ENCODE results near the gene TLE3.

Gene TLE3

DNA sequence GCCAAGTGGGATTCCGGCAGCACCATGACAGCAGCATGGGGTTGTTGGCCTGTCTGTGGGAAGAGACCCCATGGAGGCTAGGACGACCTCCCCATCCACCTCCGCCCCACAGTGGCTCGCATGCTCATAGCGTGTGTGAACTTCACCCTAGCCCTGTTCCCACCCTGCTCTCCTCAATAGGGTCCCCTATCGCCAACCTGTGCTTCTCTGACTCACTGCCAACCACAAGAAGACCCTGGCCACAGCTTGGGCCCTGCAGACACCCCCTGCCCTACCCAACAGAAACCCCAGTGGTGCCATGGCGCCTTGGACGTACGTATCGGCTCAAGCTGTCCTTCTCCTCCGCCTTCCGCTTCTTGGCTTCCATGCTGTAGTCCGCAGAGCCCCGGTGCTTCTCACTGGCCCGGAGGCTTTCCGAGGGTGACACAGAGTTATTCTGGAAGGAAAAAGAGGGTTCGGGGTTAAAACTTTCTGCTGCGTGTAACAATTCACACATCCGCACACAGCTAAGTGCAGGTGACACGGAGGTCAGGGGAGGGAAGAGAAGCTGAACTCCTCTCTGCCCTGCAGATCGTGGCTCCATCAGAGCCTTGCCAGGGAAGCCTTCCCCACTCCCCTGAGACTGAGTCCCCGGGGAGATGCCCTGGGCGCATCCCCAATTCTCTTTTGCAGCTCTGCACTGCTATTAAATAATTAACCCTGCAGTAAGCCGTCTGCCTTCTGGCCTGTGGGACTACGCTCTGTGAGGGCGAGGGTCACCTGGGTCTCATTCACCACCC lies 37.3 kb downstream of the TLE3 start:
- Histone ChIP-seq H3K9me3 (ENCODE audit: control insufficient read depth in 5 of 5, low read length in 5 of 5) (no peaks in the 10 kb centered on the region), H3K27ac (ENCODE audit: low read depth, low read length) (no peak overlapping the region), H3K9ac (ENCODE audit: low read length in 5 of 5) (no peak overlapping the region), H3K4me1 (ENCODE audit: control insufficient read depth in 5 of 5, insufficient read depth in 5 of 5, low read length in 5 of 5) (peaks cover 0 to 49% (median 38%) of the 10 kb centered on the region in 5 donors), H3K27me3 (ENCODE audit: control insufficient read depth in 5 of 5, insufficient read depth in 4 of 5, low read length in 5 of 5) (no peaks in the 10 kb centered on the region), H3K36me3 (ENCODE audit: control insufficient read depth in 5 of 5, insufficient read depth in 5 of 5, low read length in 5 of 5) (peaks cover 0 to 95% (median 81%) of the 10 kb centered on the region in 5 donors), H3K4me3 (ENCODE audit: low read depth in 1 of 5, low read length in 5 of 5) (no peak overlapping the region)

DNA sequence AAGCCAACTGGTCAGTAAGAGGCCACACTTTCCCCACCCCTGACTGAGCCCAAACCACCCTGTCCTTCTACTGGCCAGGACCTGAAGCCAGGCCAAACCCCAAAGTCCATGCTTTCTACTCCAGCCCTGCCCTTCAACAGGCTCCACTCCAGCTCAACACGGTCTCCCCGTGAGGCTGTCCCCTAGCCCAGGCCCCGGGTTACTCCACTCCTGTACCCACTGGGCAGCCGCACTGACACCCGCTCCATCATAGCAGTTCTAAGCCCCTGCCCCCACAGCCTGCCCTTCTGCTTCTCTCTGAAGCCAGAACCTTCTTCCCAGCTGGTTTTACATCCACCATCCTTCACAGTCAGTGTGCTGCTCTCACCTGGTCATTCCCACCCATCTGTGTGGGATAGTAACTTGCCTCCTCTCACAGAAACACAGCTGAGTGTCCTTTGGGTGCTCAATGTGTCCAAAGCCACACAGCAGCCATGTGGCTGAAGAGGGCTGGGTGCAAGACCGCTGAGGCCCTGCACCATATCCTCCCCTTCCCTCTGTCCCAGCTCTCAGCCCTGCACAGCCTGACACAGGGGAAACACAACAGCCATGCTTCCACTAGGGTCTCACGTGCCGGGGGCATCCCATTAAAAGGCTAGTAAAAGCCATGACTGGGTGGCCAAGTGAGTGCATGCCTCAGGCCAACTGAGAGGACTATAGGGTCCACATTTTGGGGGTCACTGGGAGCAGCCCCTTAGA lies 38.1 kb downstream of the TLE3 start:
- Histone ChIP-seq H3K4me1 (ENCODE audit: control insufficient read depth in 5 of 5, insufficient read depth in 5 of 5, low read length in 5 of 5) (peaks cover 0 to 41% (median 31%) of the 10 kb centered on the region in 5 donors), H3K36me3 (ENCODE audit: control insufficient read depth in 5 of 5, insufficient read depth in 5 of 5, low read length in 5 of 5) (peaks cover 0 to 95% (median 83%) of the 10 kb centered on the region in 5 donors), H3K9me3 (ENCODE audit: control insufficient read depth in 5 of 5, low read length in 5 of 5) (no peaks in the 10 kb centered on the region), H3K9ac (ENCODE audit: low read length in 5 of 5) (no peak overlapping the region), H3K27me3 (ENCODE audit: control insufficient read depth in 5 of 5, insufficient read depth in 4 of 5, low read length in 5 of 5) (no peaks in the 10 kb centered on the region), H3K4me3 (ENCODE audit: low read depth in 1 of 5, low read length in 5 of 5) (no peak overlapping the region), H3K27ac (ENCODE audit: low read depth, low read length) (no peak overlapping the region)

DNA sequence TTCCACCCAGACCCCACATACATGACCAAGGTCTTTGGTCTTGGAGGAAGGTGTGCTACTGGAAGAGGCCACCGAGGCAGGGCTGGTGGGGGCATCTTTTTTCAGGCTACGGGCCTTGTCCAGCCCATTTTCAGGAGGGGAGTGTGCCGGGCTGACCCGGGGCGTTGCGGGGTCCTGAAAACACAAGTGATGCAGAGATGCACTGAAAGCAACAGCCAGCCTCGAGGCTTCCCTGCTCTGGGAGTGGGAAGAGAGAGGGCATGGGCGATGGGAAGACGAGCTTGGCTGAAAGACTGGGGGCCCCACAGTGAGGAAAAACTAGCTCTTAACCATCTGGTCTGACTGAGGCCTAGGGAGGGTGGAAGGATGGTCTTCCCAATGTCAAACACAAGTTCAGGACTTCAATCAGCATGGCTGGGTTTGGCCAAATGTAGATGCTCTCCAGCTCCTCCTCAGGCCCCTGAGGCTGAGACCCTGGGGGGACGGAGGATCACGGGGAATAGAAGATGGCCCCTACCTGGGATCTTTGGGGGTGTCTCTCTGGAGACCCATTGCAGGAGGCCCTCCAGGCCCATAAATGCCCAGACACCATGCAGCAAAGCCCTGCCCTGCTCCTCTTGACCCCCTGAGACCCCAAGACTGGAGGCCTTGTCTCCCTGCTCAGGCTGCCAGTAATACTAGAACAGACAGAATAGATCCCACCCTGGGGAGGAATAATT lies 38.9 kb downstream of the TLE3 start:
- no peak overlapping the region for H3K9ac ChIP-seq (ENCODE audit: low read length in 5 of 5)
- H3K27me3 ChIP-seq (ENCODE audit: control insufficient read depth in 5 of 5, insufficient read depth in 4 of 5, low read length in 5 of 5) = no peaks in the 10 kb centered on the region
- peaks cover 0 to 40% (median 28%) of the 10 kb centered on the region in 5 donors for H3K4me1 ChIP-seq (ENCODE audit: control insufficient read depth in 5 of 5, insufficient read depth in 5 of 5, low read length in 5 of 5)

DNA sequence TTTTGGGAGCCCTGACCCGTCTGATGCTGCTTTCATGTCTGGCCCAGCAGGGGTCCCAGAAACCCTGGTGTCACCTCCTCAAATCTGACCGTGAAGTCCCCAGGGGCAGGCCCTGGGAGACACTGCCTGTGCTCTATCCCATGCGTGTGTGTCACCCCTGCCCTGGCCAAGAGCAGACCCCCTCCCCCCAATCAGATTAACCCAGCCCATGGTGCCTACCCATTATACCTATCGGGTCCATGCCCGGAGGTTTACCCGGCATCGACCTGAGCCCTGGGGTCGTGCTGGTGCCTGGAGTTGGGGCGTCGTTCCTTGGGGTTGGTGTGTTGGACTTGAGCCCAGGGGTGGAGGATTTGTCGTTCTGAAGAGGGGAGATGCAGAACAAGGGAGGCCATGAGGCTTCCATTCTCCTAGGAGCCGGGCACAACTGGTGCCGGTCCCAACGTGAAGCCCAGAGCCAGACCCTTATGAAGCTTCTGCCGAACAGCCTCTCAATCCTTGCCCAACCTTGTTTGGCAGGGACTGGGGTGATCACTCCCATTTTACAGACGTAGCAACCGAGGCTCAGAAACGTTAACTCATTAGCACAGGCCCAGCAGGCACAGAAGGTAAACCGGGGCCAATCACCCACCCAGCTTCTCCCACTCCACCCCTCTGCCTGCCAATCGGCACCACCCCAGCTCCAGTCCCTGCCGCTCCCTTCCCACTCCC lies 39.6 kb downstream of the TLE3 start:
- peaks cover 0 to 40% (median 30%) of the 10 kb centered on the region in 5 donors for H3K4me1 ChIP-seq (ENCODE audit: control insufficient read depth in 5 of 5, insufficient read depth in 5 of 5, low read length in 5 of 5)
- H3K27ac ChIP-seq (ENCODE audit: low read depth, low read length) = no peak overlapping the region
- H3K4me3 ChIP-seq (ENCODE audit: low read depth in 1 of 5, low read length in 5 of 5) = no peak overlapping the region
- no peaks in the 10 kb centered on the region for H3K27me3 ChIP-seq (ENCODE audit: control insufficient read depth in 5 of 5, insufficient read depth in 4 of 5, low read length in 5 of 5)
- peaks cover 0 to 97% (median 89%) of the 10 kb centered on the region in 5 donors for H3K36me3 ChIP-seq (ENCODE audit: control insufficient read depth in 5 of 5, insufficient read depth in 5 of 5, low read length in 5 of 5)
- H3K9me3 ChIP-seq (ENCODE audit: control insufficient read depth in 5 of 5, low read length in 5 of 5) = no peaks in the 10 kb centered on the region
- H3K9ac ChIP-seq (ENCODE audit: low read length in 5 of 5) = no peak overlapping the region

More for the DNA sequence above, 38.9 kb downstream of the TLE3 start:
- no peaks in the 10 kb centered on the region for H3K9me3 ChIP-seq (ENCODE audit: control insufficient read depth in 5 of 5, low read length in 5 of 5)
- peaks cover 0 to 95% (median 89%) of the 10 kb centered on the region in 5 donors for H3K36me3 ChIP-seq (ENCODE audit: control insufficient read depth in 5 of 5, insufficient read depth in 5 of 5, low read length in 5 of 5)
- no peak overlapping the region for H3K4me3 ChIP-seq (ENCODE audit: low read depth in 1 of 5, low read length in 5 of 5)
- H3K27ac ChIP-seq (ENCODE audit: low read depth, low read length) = no peak overlapping the region

DNA sequence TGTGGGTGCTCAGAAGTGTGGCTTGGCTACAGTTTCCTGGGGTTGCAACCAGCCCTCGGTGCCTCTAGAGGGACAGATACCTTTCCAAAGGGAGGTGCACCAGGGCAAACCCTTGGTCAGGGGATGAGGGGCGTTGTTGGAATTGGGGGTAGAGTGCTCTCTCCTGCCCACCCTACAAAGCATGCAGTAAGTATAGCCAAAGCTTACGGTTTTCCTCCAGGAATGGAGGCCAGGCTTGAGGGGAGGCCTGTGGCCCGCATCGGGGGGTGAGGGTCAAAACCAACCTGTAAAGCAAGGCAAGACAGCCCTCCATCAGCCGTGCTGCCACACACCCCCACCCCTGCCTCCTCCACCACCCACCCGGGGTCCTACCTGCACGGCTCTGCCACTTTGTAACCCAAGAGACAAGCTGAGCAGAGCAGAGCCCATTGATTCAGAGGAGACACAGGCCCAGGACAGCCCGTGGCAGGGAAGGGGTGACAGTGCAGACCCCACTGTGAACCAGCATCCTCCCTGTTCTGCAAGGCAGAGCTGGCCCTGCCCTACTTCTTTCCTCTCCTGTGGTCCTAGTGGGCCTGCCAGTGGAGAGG lies 41.5 kb downstream of the TLE3 start:
- Histone ChIP-seq H3K27ac (ENCODE audit: low read depth, low read length) (no peak overlapping the region), H3K9ac (ENCODE audit: low read length in 5 of 5) (no peak overlapping the region), H3K27me3 (ENCODE audit: control insufficient read depth in 5 of 5, insufficient read depth in 4 of 5, low read length in 5 of 5) (no peaks in the 10 kb centered on the region), H3K9me3 (ENCODE audit: control insufficient read depth in 5 of 5, low read length in 5 of 5) (no peaks in the 10 kb centered on the region), H3K4me3 (ENCODE audit: low read depth in 1 of 5, low read length in 5 of 5) (no peak overlapping the region), H3K4me1 (ENCODE audit: control insufficient read depth in 5 of 5, insufficient read depth in 5 of 5, low read length in 5 of 5) (peaks cover 0 to 25% (median 22%) of the 10 kb centered on the region in 5 donors), H3K36me3 (ENCODE audit: control insufficient read depth in 5 of 5, insufficient read depth in 5 of 5, low read length in 5 of 5) (peaks cover 0 to 99% (median 96%) of the 10 kb centered on the region in 5 donors)

DNA sequence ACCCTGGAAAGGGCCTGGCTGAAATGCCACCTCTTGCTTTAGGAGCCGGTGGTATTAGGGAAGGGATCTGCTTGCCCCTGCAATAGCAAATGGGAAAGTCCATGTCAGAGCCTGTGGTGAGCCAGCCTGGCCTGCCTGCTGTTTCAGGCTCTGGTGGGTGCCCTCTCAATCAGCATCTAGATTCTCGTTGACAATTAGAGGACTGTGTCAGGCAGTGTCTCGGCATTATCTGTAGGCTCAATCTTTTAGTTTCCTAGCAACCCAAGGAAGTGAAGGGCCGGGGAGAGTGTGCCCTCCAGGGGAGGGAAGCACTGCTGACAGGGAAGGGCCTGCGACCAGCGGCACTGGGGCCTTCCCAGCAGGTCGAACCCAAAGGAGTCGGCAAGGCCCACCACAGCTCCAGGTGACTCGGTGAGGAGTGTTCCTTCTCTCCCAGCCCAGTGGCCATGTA lies 42.1 kb downstream of the TLE3 start:
- Histone ChIP-seq H3K9ac (ENCODE audit: low read length in 5 of 5) (no peak overlapping the region), H3K9me3 (ENCODE audit: control insufficient read depth in 5 of 5, low read length in 5 of 5) (no peaks in the 10 kb centered on the region), H3K4me3 (ENCODE audit: low read depth in 1 of 5, low read length in 5 of 5) (no peak overlapping the region), H3K27me3 (ENCODE audit: control insufficient read depth in 5 of 5, insufficient read depth in 4 of 5, low read length in 5 of 5) (no peaks in the 10 kb centered on the region), H3K4me1 (ENCODE audit: control insufficient read depth in 5 of 5, insufficient read depth in 5 of 5, low read length in 5 of 5) (peaks cover 0 to 22% (median 19%) of the 10 kb centered on the region in 5 donors), H3K36me3 (ENCODE audit: control insufficient read depth in 5 of 5, insufficient read depth in 5 of 5, low read length in 5 of 5) (peaks cover 0 to 99% (median 96%) of the 10 kb centered on the region in 5 donors), H3K27ac (ENCODE audit: low read depth, low read length) (no peak overlapping the region)

DNA sequence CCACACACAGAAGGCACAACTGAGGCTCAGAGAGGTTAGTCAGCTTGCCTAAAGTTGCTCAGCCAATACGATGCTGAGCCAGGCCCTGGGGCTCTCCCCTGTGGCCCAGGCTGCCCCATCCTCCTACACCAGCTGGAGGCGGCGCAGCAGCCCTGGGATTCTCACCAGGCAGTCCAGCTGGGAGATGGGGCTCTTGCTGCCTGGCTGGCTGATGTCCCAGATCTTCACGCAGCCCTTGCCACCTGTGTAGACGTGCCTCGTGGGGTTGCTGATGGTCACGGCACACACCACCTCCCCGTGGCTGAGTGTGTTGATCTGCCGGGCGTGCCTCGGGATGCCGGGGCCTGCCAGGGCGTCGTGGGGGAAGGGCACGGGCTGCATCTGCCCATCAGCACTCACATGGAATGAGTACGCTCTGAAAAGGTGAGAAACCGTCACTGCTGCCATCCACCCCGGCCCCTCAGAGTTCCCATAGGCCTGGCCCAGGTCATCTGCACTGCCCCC lies 42.8 kb downstream of the TLE3 start:
- Histone ChIP-seq H3K36me3 (ENCODE audit: control insufficient read depth in 5 of 5, insufficient read depth in 5 of 5, low read length in 5 of 5) (peaks cover 0 to 99% (median 96%) of the 10 kb centered on the region in 5 donors), H3K9ac (ENCODE audit: low read length in 5 of 5) (no peak overlapping the region), H3K4me3 (ENCODE audit: low read depth in 1 of 5, low read length in 5 of 5) (no peak overlapping the region), H3K27ac (ENCODE audit: low read depth, low read length) (no peak overlapping the region), H3K4me1 (ENCODE audit: control insufficient read depth in 5 of 5, insufficient read depth in 5 of 5, low read length in 5 of 5) (peaks cover 0 to 22% (median 18%) of the 10 kb centered on the region in 5 donors), H3K9me3 (ENCODE audit: control insufficient read depth in 5 of 5, low read length in 5 of 5) (no peaks in the 10 kb centered on the region), H3K27me3 (ENCODE audit: control insufficient read depth in 5 of 5, insufficient read depth in 4 of 5, low read length in 5 of 5) (no peaks in the 10 kb centered on the region)

DNA sequence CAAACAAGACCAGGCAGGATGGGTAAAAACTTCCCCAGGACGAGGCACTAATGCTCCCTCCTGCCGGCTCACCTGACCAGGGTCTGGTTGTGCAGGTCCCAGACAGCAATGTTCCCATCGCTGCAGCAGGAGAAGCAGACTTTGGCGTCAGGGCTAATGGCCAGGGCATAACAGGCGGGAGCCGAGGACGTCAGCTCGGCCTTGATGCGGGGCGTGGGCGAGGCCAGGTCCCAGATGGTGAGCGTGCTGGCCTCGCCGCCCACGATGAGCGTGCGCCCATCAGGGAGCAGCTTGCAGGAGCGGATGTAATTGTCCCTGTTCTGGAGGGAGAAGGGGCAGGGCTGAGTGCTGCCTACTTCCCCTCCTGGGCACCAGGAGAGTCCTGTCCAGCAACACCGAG lies 43.4 kb downstream of the TLE3 start:
- Histone ChIP-seq H3K27ac (ENCODE audit: low read depth, low read length) (no peak overlapping the region), H3K9me3 (ENCODE audit: control insufficient read depth in 5 of 5, low read length in 5 of 5) (no peaks in the 10 kb centered on the region), H3K4me1 (ENCODE audit: control insufficient read depth in 5 of 5, insufficient read depth in 5 of 5, low read length in 5 of 5) (peaks cover 0 to 22% (median 18%) of the 10 kb centered on the region in 5 donors), H3K4me3 (ENCODE audit: low read depth in 1 of 5, low read length in 5 of 5) (no peak overlapping the region), H3K36me3 (ENCODE audit: control insufficient read depth in 5 of 5, insufficient read depth in 5 of 5, low read length in 5 of 5) (peaks cover 0 to 99% (median 96%) of the 10 kb centered on the region in 5 donors), H3K27me3 (ENCODE audit: control insufficient read depth in 5 of 5, insufficient read depth in 4 of 5, low read length in 5 of 5) (no peaks in the 10 kb centered on the region), H3K9ac (ENCODE audit: low read length in 5 of 5) (no peak overlapping the region)

DNA sequence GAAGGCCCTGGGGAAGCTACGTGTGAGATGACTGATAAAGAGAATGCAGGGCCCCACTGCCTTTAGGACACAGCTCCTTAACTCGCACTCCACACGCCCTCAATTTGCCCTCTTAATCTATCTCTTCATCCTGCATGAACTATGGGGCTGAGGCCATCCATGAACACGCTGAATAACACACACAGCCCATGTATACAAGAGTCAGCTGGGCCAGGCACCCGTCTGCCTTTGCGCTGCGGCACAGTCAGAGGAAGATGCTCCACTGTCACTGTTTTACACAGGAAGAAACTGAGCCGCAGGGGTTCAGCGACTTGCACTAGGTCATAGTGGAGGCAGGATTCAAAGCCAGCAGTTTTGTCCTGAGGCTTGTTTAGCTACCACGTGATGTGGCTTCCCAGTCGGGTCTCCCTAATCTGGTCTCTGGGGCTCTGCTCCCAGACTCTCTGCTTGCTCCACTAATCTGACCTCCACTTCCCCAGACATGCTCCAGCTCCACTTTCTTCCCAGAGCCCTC lies 43.9 kb downstream of the TLE3 start:
- peaks cover 0 to 22% (median 18%) of the 10 kb centered on the region in 5 donors for H3K4me1 ChIP-seq (ENCODE audit: control insufficient read depth in 5 of 5, insufficient read depth in 5 of 5, low read length in 5 of 5)
- no peak overlapping the region for H3K27ac ChIP-seq (ENCODE audit: low read depth, low read length)
- H3K4me3 ChIP-seq (ENCODE audit: low read depth in 1 of 5, low read length in 5 of 5) = no peak overlapping the region
- H3K9ac ChIP-seq (ENCODE audit: low read length in 5 of 5) = no peak overlapping the region
- peaks cover 0 to 97% (median 94%) of the 10 kb centered on the region in 5 donors for H3K36me3 ChIP-seq (ENCODE audit: control insufficient read depth in 5 of 5, insufficient read depth in 5 of 5, low read length in 5 of 5)
- H3K9me3 ChIP-seq (ENCODE audit: control insufficient read depth in 5 of 5, low read length in 5 of 5) = no peaks in the 10 kb centered on the region
- H3K27me3 ChIP-seq (ENCODE audit: control insufficient read depth in 5 of 5, insufficient read depth in 4 of 5, low read length in 5 of 5) = no peaks in the 10 kb centered on the region

Data from subcutaneous abdominal adipose tissue (tissue), 5 donors.